GM23338 (cell line): ENCODE data around the gene DPEP3.

Source experiments
- CREB1 ChIP-seq: fragments of 250-450 bp; sonication (Bioruptor Pico); IDR thresholded peaks from 2 replicates; pipeline ENCODE4 v1.5.0; 2020; ENCODE audit warnings: low read depth, mild to moderate bottlenecking, moderate library complexity
- CTCF ChIP-seq, 2 experiments: fragments of 200-600 bp in 1 of 2; sonication (generic) in 1 of 2; conservative IDR thresholded peaks; 2 replicates each; pipeline versions ENCODE4 v1.5.1 to v1.6.1; 2016 to 2017; ENCODE audit warnings: antibody characterized with exemption in 2 of 2, low read depth in 2 of 2, mild to moderate bottlenecking in 2 of 2, moderate library complexity in 1 of 2
- ETS1 ChIP-seq: IDR thresholded peaks from 2 replicates; pipeline ENCODE4 v1.6.1; 2016; ENCODE audit warnings: antibody characterized with exemption
- EZH2 ChIP-seq: fragments of 200-600 bp; sonication (generic); IDR thresholded peaks from one replicate; pipeline ENCODE4 v1.8.0; 2017; ENCODE audit warnings: antibody characterized with exemption, mild to moderate bottlenecking, low read depth; ENCODE audit not compliant: unreplicated experiment
- EZH2phosphoT487 ChIP-seq: fragments of 200-600 bp; sonication (generic); IDR thresholded peaks from one replicate; pipeline ENCODE4 v1.8.1; 2018; ENCODE audit warnings: antibody characterized with exemption; ENCODE audit not compliant: unreplicated experiment
- POLR2AphosphoS5 ChIP-seq: IDR thresholded peaks from 2 replicates; pipeline ENCODE4 v1.6.1; 2016; ENCODE audit warnings: antibody characterized with exemption, low read depth
- REST ChIP-seq: IDR thresholded peaks from one replicate; pipeline ENCODE4 v1.6.1; 2018; ENCODE audit warnings: antibody characterized with exemption; ENCODE audit not compliant: unreplicated experiment
- STAT1 ChIP-seq: IDR thresholded peaks from one replicate; pipeline ENCODE4 v1.6.1; 2016; ENCODE audit warnings: antibody characterized with exemption; ENCODE audit not compliant: unreplicated experiment

GRCh38 chr16:68000450-68000849 is 20.2 kb upstream of the DPEP3 start:
- TF ChIP-seq CTCF (conservative IDR thresholded peaks at IDR 0.05; ENCODE audit: low read depth in 2 of 2), result no peak
- no peak for TF ChIP-seq POLR2AphosphoS5
- TF ChIP-seq EZH2, result no peak
- no peak for TF ChIP-seq REST
- no peak for TF ChIP-seq CREB1 (CRISPR knock-in tag)
- no peak for TF ChIP-seq ETS1
- TF ChIP-seq EZH2phosphoT487, result no peak
- no peak for TF ChIP-seq STAT1
